ENCODE data around the gene BMP2.

The BMP2 gene

GRCh38 chr20:6732851-6733250 lies 34.6 kb upstream of the BMP2 start:
- TF ChIP-seq, protein P1, sequence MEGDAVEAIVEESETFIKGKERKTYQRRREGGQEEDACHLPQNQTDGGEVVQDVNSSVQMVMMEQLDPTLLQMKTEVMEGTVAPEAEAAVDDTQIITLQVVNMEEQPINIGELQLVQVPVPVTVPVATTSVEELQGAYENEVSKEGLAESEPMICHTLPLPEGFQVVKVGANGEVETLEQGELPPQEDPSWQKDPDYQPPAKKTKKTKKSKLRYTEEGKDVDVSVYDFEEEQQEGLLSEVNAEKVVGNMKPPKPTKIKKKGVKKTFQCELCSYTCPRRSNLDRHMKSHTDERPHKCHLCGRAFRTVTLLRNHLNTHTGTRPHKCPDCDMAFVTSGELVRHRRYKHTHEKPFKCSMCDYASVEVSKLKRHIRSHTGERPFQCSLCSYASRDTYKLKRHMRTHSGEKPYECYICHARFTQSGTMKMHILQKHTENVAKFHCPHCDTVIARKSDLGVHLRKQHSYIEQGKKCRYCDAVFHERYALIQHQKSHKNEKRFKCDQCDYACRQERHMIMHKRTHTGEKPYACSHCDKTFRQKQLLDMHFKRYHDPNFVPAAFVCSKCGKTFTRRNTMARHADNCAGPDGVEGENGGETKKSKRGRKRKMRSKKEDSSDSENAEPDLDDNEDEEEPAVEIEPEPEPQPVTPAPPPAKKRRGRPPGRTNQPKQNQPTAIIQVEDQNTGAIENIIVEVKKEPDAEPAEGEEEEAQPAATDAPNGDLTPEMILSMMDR (IDR thresholded peaks at IDR 0.05; ENCODE audit: low read length), result no peak
- TF ChIP-seq EZH2 (IDR thresholded peaks at IDR 0.05; ENCODE audit: borderline replicate concordance, low read length), result no peak
- no peak overlapping the region for H3K4me2 ChIP-seq (ENCODE audit: low read length)

DNA sequence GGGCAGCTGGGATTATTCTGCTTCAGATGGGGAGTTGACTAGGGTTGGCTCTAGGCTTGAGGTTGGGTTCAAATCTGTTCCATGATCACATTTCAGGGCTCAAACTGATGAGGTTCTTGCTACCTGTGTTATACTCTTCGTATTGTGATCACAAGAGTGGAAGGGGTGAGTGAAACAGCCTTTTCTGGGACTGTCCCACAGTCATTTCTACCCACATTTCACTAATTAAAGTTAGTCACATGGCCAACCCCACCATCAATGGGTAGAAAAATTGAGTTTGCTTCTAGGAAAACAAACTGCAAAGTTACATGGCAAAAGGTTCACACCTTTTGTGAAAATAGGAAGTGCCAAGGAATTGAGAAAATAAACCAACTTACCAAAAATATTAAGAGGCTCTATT lies 33.5 kb upstream of the BMP2 start:
- H3K79me2 ChIP-seq (ENCODE audit: insufficient read depth, low read length), result no peaks in the 10 kb centered on the region
- TF ChIP-seq, protein P1 (IDR thresholded peaks at IDR 0.05; ENCODE audit: low read length), result no peak
- TF ChIP-seq EZH2 (IDR thresholded peaks at IDR 0.05; ENCODE audit: borderline replicate concordance, low read length), result no peak
- H3K4me2 ChIP-seq (ENCODE audit: low read length), result no peak overlapping the region
- no peak overlapping the region for H2AFZ ChIP-seq (ENCODE audit: low read length)
- H3K9me3 ChIP-seq (ENCODE audit: low read length), result no peaks in the 10 kb centered on the region
- no peak overlapping the region for H3K4me3 ChIP-seq (ENCODE audit: low read depth, low read length, poor library complexity, severe bottlenecking)
- no peak overlapping the region for H3K27ac ChIP-seq (ENCODE audit: low read depth, low read length, poor library complexity, severe bottlenecking)
- no peak overlapping the region for H3K9ac ChIP-seq (ENCODE audit: low read length)
- no peaks in the 10 kb centered on the region for H3K4me1 ChIP-seq (ENCODE audit: insufficient read depth, low read length, severe bottlenecking)
- H3K9me2 ChIP-seq (ENCODE audit: low read depth, low read length), result no peaks in the 10 kb centered on the region
- H4K20me1 ChIP-seq (ENCODE audit: insufficient read depth, low read length), result no peaks in the 10 kb centered on the region
- H3K27me3 ChIP-seq (ENCODE audit: insufficient read depth, low read length), result no peaks in the 10 kb centered on the region; the same call in 1 of the 2 replicates
- H3F3A ChIP-seq (ENCODE audit: insufficient read depth, low read length), result no peaks in the 10 kb centered on the region
- H3K36me3 ChIP-seq (ENCODE audit: insufficient read depth, low read length), result no peaks in the 10 kb centered on the region

More at GRCh38 chr20:6732851-6733250, 34.6 kb upstream of the BMP2 start:
- Histone ChIP-seq H3K9ac (ENCODE audit: low read length) (no peak overlapping the region), H3K4me1 (ENCODE audit: insufficient read depth, low read length, severe bottlenecking) (no peaks in the 10 kb centered on the region), H3K4me3 (ENCODE audit: low read depth, low read length, poor library complexity, severe bottlenecking) (no peak overlapping the region), H3K79me2 (ENCODE audit: insufficient read depth, low read length) (no peaks in the 10 kb centered on the region), H4K20me1 (ENCODE audit: insufficient read depth, low read length) (no peaks in the 10 kb centered on the region), H3K27ac (ENCODE audit: low read depth, low read length, poor library complexity, severe bottlenecking) (no peak overlapping the region), H3F3A (ENCODE audit: insufficient read depth, low read length) (no peaks in the 10 kb centered on the region), H3K27me3 (ENCODE audit: insufficient read depth, low read length) (no peaks in the 10 kb centered on the region; the same call in 1 of the 2 replicates), H3K9me3 (ENCODE audit: low read length) (no peaks in the 10 kb centered on the region), H2AFZ (ENCODE audit: low read length) (no peak overlapping the region), H3K9me2 (ENCODE audit: low read depth, low read length) (no peaks in the 10 kb centered on the region), H3K36me3 (ENCODE audit: insufficient read depth, low read length) (no peaks in the 10 kb centered on the region)

- Histone ChIP-seq H2AFZ (ENCODE audit: low read length) (no peak overlapping the region), H3K79me2 (ENCODE audit: insufficient read depth, low read length) (no peaks in the 10 kb centered on the region), H3K9ac (ENCODE audit: low read length) (no peak overlapping the region), H3K4me2 (ENCODE audit: low read length) (no peak overlapping the region), H3K36me3 (ENCODE audit: insufficient read depth, low read length) (no peaks in the 10 kb centered on the region), H3K4me1 (ENCODE audit: insufficient read depth, low read length, severe bottlenecking) (no peaks in the 10 kb centered on the region), H3K4me3 (ENCODE audit: low read depth, low read length, poor library complexity, severe bottlenecking) (no peak overlapping the region), H3F3A (ENCODE audit: insufficient read depth, low read length) (no peaks in the 10 kb centered on the region), H4K20me1 (ENCODE audit: insufficient read depth, low read length) (no peaks in the 10 kb centered on the region), H3K9me2 (ENCODE audit: low read depth, low read length) (no peaks in the 10 kb centered on the region), H3K27ac (ENCODE audit: low read depth, low read length, poor library complexity, severe bottlenecking) (no peak overlapping the region), H3K9me3 (ENCODE audit: low read length) (no peaks in the 10 kb centered on the region), H3K27me3 (ENCODE audit: insufficient read depth, low read length) (no peaks in the 10 kb centered on the region; the same call in 1 of the 2 replicates)
- TF ChIP-seq, protein P1 (IDR thresholded peaks at IDR 0.05; ENCODE audit: low read length), result no peak
- TF ChIP-seq EZH2 (IDR thresholded peaks at IDR 0.05; ENCODE audit: borderline replicate concordance, low read length), result no peak
Measured at GRCh38 chr20:6735942-6736845, 31.3 kb upstream of the BMP2 start.

All from OCI-LY1 (cell line).